GM18861 (cell line): ENCODE data around the gene ZMIZ2.

Experiments used
- ATAC-seq: cut with Tn5 transposase; IDR thresholded peaks from one replicate; pipeline ENCODE4 v1.9.1; 2021; ENCODE audit not compliant: unreplicated experiment

Gene ZMIZ2

DNA sequence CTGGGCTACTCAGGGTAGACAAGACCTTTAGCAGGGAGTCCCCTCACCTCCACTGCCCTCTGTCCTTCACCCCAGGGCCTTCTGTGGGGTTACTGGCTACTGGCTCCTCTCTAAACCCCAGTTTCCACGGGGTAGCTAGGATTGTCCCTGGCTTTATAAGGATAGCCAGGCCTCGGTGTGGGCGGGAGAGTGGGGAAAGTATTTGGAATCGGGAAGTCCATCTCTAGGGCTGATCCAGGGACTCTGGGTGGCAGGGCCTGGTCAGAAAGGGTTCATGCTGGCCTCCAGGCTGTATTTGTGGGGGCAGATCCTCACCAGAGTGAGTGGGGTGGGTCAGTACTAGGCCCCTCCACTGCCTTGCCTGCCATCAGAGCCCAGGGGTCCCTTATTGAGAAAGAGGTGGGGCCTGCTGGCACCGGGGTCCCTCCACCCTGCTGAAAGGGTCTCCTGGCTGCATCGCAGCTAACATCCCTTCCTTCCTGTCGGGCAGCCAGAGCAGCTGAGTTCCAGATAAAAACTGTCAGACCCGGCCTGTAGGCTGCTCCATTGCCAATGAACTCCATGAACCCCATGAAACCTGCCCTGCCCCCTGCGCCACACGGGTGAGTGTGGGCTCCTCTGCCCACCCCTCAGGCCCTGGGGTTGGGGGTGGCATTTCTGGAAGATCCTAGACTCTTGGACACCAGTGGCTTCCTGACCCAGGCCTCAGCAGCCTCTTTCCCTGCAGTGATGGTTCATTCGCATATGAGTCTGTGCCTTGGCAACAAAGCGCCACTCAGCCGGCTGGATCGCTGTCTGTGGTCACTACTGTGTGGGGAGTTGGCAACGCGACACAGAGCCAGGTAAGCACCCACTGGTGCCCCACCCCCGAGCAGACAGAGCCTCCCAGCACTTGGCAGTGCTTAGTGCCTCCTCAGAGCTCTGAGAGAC lies 7.3 kb downstream of the ZMIZ2 start:
- no peak for ATAC-seq

- no peak for ATAC-seq
Observed at GRCh38 chr7:44756904-44757303, 8.3 kb downstream of the ZMIZ2 start.

GRCh38 chr7:44757311-44757710 lies 8.7 kb downstream of the ZMIZ2 start:
- ATAC-seq: no peak

DNA sequence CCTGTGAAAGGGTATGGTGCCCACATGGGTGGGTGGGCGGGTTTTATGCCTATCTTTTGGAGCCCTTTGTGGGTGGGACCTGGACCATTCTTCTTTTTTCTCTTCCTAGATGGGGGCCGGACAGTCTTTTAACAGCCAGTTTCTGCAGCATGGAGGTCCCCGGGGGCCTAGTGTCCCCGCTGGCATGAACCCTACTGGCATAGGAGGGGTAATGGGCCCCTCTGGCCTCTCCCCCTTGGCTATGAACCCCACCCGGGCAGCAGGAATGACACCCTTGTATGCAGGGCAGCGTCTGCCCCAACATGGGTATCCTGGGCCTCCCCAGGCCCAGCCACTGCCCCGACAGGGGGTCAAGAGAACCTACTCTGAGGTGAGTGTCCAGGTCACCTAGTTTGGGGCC lies 9.1 kb downstream of the ZMIZ2 start:
- no peak for ATAC-seq

GRCh38 chr7:44759246-44759645 lies 10.6 kb downstream of the ZMIZ2 start:
- ATAC-seq: no peak

GRCh38 chr7:44760034-44760580 lies 11.5 kb downstream of the ZMIZ2 start:
- ATAC-seq: no peak

GRCh38 chr7:44761207-44762161 lies 12.8 kb downstream of the ZMIZ2 start:
- no peak for ATAC-seq

- no peak for ATAC-seq
Observed at GRCh38 chr7:44762300-44762699, 13.7 kb downstream of the ZMIZ2 start.

- ATAC-seq: no peak
Observed at GRCh38 chr7:44762726-44763522, 14.3 kb downstream of the ZMIZ2 start.

GRCh38 chr7:44764081-44764480 lies 15.4 kb downstream of the ZMIZ2 start:
- no peak for ATAC-seq

DNA sequence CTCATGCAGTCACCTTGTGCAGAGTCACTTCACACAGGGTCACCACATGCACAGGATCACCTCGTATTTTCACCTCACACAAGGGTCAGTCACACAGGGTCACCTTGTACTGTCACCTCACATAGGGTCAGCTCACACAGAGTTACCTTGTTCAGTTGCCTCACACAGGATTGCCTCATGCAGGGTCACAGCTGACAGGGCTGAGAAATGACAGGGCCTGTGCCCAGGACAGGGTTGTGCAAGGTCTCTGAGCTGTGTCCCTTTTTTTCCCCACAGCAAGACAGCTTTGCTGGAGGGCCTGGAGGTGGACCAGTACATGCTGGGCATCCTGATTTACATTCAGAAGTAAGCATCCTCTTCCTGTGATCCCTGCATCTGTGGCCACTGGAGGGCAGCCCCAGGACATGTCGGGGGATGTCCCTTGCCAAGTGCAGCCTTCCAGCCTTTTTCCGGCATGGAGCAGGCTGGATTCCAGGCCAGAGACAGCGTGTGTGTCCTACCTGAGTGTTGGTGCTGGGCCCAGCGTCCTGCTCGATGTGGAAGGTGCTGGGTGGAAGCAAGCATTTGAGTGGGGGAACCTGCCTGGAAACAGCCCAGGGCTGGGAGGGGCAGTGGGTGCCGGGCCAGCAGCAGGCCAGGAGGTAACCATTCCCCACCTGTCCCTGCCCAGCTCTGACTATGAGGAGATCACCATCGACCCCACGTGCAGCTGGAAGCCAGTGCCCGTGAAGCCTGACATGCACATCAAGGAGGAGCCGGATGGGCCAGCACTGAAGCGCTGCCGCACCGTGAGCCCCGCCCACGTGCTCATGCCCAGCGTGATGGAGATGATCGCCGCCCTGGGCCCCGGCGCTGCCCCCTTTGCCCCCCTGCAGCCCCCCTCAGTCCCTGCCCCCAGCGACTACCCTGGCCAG lies 16.3 kb downstream of the ZMIZ2 start:
- no peak for ATAC-seq

- no peak for ATAC-seq
Observed at GRCh38 chr7:44765579-44766415, 17.1 kb downstream of the ZMIZ2 start.

- ATAC-seq: no peak
Observed at GRCh38 chr7:44766416-44766801, 17.8 kb downstream of the ZMIZ2 start.

- no peak for ATAC-seq
Observed at GRCh38 chr7:44767134-44767911, 18.7 kb downstream of the ZMIZ2 start.

- no peak for ATAC-seq
Observed at GRCh38 chr7:44767912-44768627, 19.4 kb downstream of the ZMIZ2 start.

- ATAC-seq: no peak
Observed at GRCh38 chr7:44768628-44769371, 20.2 kb downstream of the ZMIZ2 start.

DNA sequence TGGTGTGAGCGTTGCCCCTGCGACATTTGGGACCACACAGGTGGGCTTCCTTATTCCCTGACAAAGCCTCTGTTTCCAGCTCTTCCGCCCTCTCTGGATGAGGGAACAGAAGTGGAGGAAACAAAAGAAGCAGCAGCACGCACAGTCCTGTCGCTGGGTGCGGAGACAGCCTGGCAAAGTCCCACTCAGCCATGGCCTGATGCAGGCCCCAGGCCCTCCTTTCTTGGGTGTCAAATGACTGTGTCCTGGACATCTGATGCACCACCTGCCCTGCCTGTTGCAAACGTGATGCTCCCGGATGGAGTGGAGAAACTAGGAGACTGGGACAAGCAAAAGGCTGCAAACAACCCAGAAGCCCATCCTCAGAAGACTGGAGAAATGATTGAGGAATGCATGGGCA lies 20.7 kb downstream of the ZMIZ2 start:
- no peak for ATAC-seq
